GM21717 (cell line): ENCODE measurements around the gene MARK2.

Source experiments
- ATAC-seq: cut with Tn5 transposase; IDR thresholded peaks from one replicate; pipeline ENCODE4 v1.9.1; 2021; ENCODE audit warnings: mild to moderate bottlenecking, moderate library complexity; ENCODE audit not compliant: unreplicated experiment

The MARK2 gene

GRCh38 chr11:63879598-63880402 is 40.9 kb downstream of the MARK2 start:
- ATAC-seq: no peak

- no peak for ATAC-seq
These were observed 41.5 kb downstream of the MARK2 start for GRCh38 chr11:63880403-63880790.

DNA sequence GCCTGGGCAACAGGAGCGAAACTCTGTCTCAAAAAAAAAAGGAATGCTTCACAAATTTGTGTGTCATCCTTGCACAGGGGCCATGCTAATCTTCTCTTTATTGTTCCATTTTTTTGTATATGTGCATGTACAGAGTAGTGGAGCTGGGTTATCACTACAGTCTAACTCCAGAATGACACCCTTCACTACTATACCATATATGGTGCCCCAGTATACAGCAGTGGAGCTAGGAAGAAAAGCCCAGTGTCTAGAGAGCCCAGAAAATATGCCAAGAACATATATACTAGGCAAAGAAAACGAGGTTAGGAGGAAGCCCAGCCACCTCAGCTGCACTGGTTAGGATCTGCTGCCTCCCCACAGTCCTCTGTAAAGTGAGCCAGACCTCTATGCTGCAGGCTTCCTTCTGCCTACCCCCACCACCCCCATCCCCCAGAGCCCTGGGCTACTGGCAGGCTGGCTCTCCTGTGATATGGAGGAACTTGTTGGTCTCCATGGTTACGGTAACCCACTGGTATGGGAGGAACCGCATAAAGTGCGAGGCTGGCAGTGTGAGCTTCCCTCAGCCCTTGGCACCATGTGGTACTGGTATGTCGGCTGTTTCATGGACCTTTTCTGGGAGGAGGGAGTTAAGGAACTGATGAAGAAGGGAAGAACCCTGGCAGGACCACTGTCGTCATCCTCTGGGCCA is 43.8 kb downstream of the MARK2 start:
- no peak for ATAC-seq

DNA sequence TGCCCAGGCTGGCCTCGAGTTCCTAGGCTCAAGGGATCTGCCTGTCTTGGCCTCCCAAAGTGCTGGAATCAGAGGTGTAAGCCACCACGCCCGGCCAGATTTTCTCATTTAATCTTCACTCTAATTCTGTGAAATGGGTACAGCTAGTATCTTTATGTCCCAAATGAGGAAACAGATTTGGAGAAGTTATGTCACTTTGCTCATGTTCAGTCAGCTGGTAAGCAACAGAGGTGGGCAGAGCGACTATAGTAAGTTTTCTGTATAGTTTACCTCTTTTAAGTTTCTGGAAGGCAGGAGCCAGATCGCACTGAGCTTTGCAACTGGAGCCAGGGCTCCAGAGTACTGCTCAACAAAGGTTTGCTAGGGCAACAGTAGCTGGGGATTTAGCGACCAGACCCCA is 44.9 kb downstream of the MARK2 start:
- ATAC-seq: no peak

- ATAC-seq: no peak
These were observed 45.5 kb downstream of the MARK2 start for GRCh38 chr11:63884196-63884932.

DNA sequence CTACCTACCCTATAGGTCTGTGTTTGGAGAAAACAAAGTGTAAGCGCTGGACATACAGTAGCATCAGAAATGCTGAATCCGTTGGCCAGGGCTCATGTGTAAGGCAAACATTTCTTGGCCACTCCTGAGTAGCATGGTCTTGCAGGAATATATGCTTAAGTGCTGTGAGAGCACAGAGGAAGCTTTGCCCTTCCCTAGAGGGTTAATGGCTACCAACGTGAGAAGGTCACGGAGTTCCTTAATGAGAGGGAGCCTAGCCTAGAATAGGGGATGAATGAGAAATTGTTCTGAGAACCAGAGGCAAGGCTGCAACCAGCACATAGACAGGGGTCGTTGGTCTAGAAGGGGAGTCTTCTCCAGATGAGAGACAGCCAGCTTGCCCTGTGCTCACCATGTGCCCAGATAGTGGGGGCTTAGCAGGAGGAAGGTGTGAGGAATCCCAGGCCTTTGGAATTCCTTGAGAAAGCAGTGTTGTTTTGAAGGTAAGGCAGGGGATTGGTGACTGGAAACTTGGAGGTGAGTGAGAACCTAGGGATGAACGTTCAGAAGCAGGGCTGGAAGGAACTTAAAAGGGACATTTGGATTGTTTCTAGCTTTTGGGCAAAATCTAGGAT is 48.6 kb downstream of the MARK2 start:
- no peak for ATAC-seq

DNA sequence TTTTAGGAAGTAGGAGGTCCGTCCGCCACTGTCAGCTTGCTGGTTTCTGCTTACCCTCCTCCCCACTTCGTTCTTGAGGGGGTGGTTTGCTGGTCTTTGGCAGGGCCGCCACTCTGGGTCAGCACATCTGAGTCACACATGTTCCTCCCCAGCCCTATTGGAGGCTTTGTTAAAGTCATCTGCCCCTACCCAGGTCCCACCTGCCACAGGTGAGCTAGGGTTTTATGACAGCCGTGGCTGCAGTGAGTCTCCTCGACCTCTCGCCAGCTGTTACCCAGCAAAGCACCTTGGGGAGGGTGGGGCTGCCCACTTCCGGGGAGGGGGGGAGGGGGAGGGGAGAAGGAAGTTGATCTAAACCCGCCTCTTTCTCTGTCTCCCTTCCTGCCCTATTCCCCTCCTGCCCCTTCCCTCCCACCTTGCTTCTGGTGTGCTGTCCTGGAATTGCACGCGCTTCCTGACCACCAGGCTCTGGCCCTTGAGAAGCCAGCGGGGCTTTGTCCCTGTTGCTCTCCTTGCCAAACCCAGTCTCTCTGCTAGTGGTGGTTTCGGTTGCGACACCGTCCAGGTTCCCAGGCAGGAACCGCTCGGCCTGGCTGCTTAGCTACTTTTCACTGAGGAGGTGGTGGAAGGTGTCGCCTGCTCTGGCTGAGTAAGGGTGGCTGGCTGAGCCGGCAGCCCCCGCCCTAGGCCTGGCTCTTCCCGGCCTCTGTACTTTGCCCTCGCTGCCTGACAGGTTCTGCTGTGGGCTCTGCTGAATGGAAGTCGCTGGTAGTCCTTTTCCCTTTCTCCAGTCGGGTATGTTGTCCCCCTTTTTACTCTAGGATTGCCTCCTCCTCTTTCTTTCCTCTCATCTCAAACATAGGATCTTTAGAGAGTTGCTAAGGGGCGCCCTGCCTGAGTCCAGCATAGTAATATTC is 49.5 kb downstream of the MARK2 start:
- ATAC-seq: no peak

DNA sequence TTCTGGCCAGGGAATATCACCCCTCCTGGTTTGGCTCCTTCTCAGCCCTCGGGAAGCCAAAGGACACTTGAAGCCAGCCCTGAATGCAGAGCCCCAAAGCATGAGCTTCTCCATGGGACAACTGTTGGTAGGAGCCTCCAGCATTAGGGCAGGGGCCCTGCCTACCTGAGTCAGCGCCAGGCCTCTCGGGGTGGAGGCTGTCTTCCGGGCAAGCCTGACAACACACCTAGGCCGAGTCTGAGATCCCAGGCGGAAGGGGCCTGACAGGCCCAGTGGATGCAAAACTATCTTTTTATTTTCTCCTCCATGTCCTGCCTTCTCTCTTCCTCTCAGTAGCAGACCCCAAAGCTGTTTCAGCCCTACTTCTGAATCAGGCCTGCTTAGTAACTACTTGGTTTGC is 50.4 kb downstream of the MARK2 start:
- ATAC-seq: no peak

- ATAC-seq: no peak
These were observed 51.5 kb downstream of the MARK2 start for GRCh38 chr11:63890368-63890767.

DNA sequence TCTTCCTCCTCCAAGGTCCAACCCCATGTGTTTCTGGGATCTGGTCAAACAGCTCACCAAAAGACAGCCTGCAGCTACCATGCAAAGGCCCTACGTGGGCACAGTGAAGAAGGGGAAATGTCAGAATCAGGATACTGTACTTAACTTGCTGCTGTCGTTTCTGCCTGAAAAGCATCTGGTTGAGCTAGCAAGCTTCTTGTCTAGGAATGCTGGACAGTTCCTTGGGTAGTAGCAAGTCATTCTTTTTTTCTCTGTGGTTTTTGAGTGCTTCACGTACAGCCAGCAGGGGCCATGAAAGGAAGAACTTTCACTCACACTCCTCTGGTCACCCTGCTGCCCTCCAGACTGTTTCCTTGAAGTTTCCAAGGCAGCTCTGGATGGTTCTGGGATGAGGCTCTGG is 53.3 kb downstream of the MARK2 start:
- no peak for ATAC-seq

DNA sequence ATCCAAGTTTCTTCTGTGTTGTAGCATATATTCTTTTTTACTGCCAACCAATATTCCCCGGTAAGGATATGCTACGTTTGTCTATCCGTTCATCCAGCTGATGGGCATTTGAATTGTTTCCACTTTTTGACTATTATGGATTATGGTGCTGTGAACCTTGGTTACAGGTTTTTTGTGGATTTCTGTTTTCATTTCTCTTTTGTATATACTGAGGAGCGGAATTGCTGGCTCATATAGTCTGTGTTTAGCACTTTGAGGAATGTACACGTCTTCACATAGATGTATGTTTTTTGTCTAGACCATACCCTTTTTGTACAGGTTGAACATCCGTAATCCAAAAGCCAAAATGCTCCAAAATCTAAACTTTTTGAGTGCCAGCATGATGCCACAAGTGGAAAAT is 54.4 kb downstream of the MARK2 start:
- ATAC-seq: no peak

- no peak for ATAC-seq
These were observed 57.2 kb downstream of the MARK2 start for GRCh38 chr11:63896071-63896470.

DNA sequence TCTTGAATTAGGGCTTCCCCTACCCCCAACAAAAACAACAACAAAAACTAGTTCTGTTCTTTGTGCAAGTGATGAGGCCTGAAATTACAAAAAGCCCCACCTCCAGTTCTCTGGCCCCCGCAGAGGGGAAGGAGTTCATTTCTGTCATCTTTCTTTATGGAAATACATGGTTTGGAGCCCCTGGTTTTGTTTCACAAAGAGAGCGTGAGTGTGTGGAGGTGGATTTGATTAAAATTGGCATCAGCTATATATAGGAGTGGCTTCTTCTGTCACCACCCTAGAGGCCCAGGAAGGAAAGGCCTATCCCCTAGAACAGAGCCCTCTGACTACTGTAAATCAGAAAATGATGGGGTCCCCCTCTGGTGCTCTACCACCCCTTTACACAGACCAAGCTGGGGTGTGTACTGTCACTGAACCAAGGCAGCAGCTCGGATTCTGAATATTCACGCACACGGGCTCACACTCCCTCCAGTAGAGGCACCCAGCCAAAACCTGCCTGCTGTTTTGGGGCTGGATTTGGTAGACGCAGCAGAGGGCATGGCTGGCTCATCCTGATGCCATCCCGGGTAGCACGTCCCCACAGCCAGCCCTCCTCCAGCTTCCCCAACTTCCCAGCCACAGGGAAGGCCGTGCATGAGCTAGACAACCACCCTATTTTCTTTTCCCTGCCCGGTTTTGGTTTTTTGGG is 58.7 kb downstream of the MARK2 start:
- ATAC-seq: no peak

DNA sequence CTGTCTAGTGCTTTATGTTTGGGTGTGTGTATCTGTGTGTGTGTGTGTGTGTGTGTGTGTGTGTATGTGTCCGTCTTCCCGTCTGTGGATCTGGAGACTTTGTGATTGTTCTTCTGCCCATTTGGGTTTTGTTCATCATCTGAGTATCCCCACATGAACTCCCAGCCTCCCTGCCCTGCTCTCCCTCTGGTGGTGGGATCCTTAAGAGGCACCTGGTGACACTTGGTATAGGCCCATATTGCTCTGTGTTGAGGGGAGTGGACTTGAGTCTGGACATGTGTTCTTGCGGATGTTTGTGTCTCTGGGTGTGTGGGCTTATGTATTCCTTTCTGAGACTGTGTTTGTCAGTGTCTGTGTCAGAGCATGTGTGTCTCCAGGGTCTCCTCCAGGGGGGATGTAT is 62.8 kb downstream of the MARK2 start:
- ATAC-seq: no peak

DNA sequence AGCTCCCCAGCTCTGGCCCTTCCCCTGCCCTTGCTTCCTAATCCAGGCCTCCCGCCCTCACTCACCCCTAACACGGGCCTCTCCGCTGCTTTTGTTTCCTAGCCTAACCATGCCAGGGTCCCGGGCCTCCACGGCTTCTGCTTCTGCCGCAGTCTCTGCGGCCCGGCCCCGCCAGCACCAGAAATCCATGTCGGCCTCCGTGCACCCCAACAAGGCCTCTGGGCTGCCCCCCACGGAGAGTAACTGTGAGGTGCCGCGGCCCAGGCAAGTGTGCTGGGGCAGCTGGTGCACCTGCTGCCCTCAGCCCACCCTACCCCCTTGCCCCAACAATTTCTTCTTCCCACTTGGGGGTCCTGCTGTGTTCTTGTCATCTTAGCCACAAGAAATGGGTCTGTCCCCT is 65.0 kb downstream of the MARK2 start:
- no peak for ATAC-seq

DNA sequence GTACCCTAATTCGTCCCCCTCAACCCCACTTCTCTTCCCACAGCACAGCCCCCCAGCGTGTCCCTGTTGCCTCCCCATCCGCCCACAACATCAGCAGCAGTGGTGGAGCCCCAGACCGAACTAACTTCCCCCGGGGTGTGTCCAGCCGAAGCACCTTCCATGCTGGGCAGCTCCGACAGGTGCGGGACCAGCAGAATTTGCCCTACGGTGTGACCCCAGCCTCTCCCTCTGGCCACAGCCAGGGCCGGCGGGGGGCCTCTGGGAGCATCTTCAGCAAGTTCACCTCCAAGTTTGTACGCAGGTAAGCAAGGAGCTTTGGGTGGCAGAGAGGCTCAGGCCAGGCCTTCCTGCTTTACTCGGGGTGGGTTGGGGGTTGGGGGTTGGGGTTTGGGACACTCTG is 65.8 kb downstream of the MARK2 start:
- ATAC-seq: no peak

DNA sequence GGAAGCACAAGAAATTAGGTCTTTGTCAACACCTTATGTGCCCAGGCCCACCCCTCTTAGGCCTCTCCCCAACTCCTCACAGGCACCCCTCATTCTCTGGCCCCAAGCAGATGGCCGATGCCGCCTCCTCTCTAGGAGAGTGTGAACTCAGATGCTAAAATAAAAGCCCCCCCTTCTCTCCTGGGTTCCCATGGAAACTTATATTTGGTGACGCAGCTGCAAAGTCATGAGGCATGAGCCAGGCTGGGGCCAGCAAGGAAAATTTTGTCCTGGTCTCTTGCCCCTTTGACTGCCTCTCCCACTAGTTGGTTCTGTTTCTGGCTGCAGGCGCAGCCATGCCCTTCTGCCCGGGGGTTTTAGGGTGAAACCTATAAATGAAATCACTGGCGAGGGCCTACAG is 66.3 kb downstream of the MARK2 start:
- no peak for ATAC-seq

GRCh38 chr11:63906087-63906486 is 67.2 kb downstream of the MARK2 start:
- ATAC-seq: no peak

DNA sequence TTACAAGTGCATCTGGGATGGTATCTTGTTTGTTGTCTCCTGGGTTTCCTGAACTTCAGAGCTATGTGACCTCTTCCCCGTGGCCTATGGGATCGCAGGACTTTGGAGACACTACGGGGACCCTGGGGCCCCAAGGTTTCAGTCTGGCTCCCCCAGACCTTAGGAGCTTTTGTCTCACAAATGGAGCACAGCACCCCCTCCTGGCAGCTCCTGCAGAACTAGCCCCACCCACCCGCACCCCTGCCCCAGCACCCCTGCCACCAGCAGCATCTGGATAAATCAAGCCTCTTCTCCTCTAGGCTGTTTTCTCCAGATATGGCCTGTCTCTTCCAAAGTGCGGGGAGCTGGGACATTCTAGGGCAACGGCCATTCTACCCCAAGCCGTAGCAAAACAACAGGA is 67.7 kb downstream of the MARK2 start:
- ATAC-seq: no peak

GRCh38 chr11:63907063-63907462 is 68.2 kb downstream of the MARK2 start:
- ATAC-seq: no peak
